CD4-positive, alpha-beta T cell (primary cell): Measurements from ENCODE around the gene TLX3. TPM values are rescaled to one million over a fixed set of nuclear protein-coding genes. Genes with fewer than 3 reads are reported as not detected.

ENCODE experiments used
- ATAC-seq: fragments of 200-7000 bp; cut with Tn5 transposase; one replicate; pipeline ENCODE4 v1.10.0; 2022; ENCODE audit warnings: mild to moderate bottlenecking; ENCODE audit not compliant: poor library complexity
- CTCF ChIA-PET: fragments of 350-600 bp; sonication (Branson Sonifier 250); formaldehyde crosslinking; loops from one replicate; lab custom pipeline; 2021; ENCODE audit warnings: antibody characterized with exemption, inconsistent platforms; lab: Charles Lee
- POLR2A ChIA-PET: fragments of 350-600 bp; sonication (Branson Sonifier 250); formaldehyde crosslinking; loops from one replicate; lab custom pipeline; 2021; ENCODE audit warnings: antibody characterized with exemption, inconsistent platforms; lab: Charles Lee
- DNase-seq, 14 experiments: peaks; one replicate each; pipeline ENCODE4 v3.0.0-alpha.2; 2013 to 2020; ENCODE audit warnings: mixed read lengths in 2 of 14
- H3K27ac ChIP-seq, 2 donors: one replicate each; pipeline versions ENCODE4 v1.5.1 to v1.7.0; 2013; ENCODE audit warnings: low read length in 2 of 2, low read depth in 1 of 2, mild to moderate bottlenecking in 1 of 2
- H3K27me3 ChIP-seq, 2 experiments: 1 replicate in 1 of 2; 2 replicates in 1 of 2; pipeline versions ENCODE4 v1.6.1 to v1.7.0; 2013; ENCODE audit warnings: low read length in 2 of 2, control low read depth in 1 of 2, mild to moderate bottlenecking in 1 of 2, moderate library complexity in 1 of 2; ENCODE audit not compliant: insufficient read depth in 2 of 2, control insufficient read depth in 1 of 2
- H3K36me3 ChIP-seq: one replicate; pipeline ENCODE4 v1.6.1; 2013; ENCODE audit warnings: low read length, control low read depth; ENCODE audit not compliant: insufficient read depth
- H3K4me1 ChIP-seq: one replicate; pipeline ENCODE4 v1.6.1; 2013; ENCODE audit warnings: low read length, control low read depth; ENCODE audit not compliant: insufficient read depth
- H3K4me3 ChIP-seq: one replicate; pipeline ENCODE4 v1.5.1; 2013; ENCODE audit warnings: mild to moderate bottlenecking, low read length, moderate library complexity
- H3K9me3 ChIP-seq, 2 experiments: 1 replicate in 1 of 2; 2 replicates in 1 of 2; pipeline versions ENCODE4 v1.6.1 to v1.7.0; 2013; ENCODE audit warnings: low read length in 2 of 2, mild to moderate bottlenecking in 2 of 2, control low read depth in 1 of 2, moderate library complexity in 1 of 2; ENCODE audit not compliant: control insufficient read depth in 1 of 2, insufficient read depth in 1 of 2
- H3K27ac Mint-ChIP-seq: one replicate; pipeline ENCODE4 v1.8.0; 2020; ENCODE audit warnings: mixed read lengths
- H3K27me3 Mint-ChIP-seq: one replicate; pipeline ENCODE4 v1.8.0; 2021; ENCODE audit warnings: mixed read lengths
- H3K36me3 Mint-ChIP-seq: one replicate; pipeline ENCODE4 v1.8.0; 2021; ENCODE audit warnings: low read depth, mixed read lengths
- H3K4me1 Mint-ChIP-seq: one replicate; pipeline ENCODE4 v1.8.0; 2021; ENCODE audit warnings: low read depth, mixed read lengths
- H3K4me3 Mint-ChIP-seq: one replicate; pipeline ENCODE4 v1.8.0; 2020; ENCODE audit warnings: mild to moderate bottlenecking, mixed read lengths
- H3K9me3 Mint-ChIP-seq: one replicate; pipeline ENCODE4 v1.8.0; 2020; ENCODE audit warnings: mixed read lengths
- intact Hi-C, 2 experiments: fragments of 100-400 bp; cut with DNase I in 1 of 2; cut with micrococcal nuclease in 1 of 2; formaldehyde crosslinking; loops; one replicate each; pipeline versions ENCODE4 v1.15.1 to v1.9.0; 2023 to 2025; cut with DNase I, micrococcal nuclease
- total RNA-seq, 174 experiments: library from RNA in 2 of 174; stranded (reverse) in 2 of 174; gene quantifications; one replicate each; pipeline ENCODE4 v1.2.3 and lab custom pipeline; 2021 to 2026
- TF ChIP-seq, protein P1 (sequence below): fragments of 200-600 bp; IDR thresholded peaks from one replicate; pipeline ENCODE4 v1.8.0; 2022; ENCODE audit warnings: antibody characterized with exemption, mild to moderate bottlenecking

The TLX3 gene
- total RNA-seq, 2 experiments from 2014 or later, result not detected

DNA sequence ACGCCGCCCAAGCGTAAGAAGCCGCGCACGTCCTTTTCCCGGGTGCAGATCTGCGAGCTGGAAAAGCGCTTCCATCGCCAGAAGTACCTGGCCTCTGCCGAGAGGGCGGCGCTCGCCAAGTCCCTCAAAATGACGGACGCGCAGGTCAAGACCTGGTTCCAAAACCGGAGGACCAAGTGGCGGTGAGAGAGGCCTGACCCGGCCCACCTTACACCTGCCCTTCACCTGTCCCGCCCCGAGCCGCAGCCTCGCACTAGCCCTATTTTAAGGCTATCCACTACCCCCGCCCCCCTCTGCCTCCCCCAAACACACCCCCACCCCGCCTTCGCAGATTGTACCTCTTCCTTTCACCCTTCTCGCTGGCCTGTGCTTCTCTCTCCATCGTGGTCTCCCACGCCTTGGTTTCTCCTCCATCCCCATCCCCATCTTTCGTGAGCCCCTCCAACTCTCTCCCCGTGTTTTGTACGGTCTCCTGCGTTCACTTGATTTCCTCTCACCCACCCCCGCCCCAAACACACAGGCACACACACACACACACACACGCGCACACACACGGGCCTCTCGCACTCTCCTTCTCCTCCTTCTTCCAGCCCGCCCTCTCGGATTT lies 1.3 kb downstream of the TLX3 start:
- no peak overlapping the region for H3K27ac ChIP-seq
- Mint-ChIP-seq H3K4me1 (peaks cover 18% of the 10 kb centered on the region), H3K4me3 (no peak overlapping the region), H3K27ac (no peak overlapping the region), H3K27me3 (peaks cover 66% of the 10 kb centered on the region), H3K36me3 (no peaks in the 10 kb centered on the region), H3K9me3 (no peaks in the 10 kb centered on the region)
- peaks cover 0 to 41% of the 10 kb centered on the region in 2 experiments for H3K9me3 ChIP-seq
- no peaks in the 10 kb centered on the region for H3K36me3 ChIP-seq
- DNase-seq (peak in 2 of 14 experiments; percentile 13 to 14), ATAC-seq (no peak)
- intact Hi-C loops, result no loop called here
- peaks cover 38% of the 10 kb centered on the region for H3K4me1 ChIP-seq
- H3K27me3 ChIP-seq, result peaks cover 65 to 85% of the 10 kb centered on the region in 2 experiments
- no peak overlapping the region for H3K4me3 ChIP-seq
- TF ChIP-seq, protein P1, sequence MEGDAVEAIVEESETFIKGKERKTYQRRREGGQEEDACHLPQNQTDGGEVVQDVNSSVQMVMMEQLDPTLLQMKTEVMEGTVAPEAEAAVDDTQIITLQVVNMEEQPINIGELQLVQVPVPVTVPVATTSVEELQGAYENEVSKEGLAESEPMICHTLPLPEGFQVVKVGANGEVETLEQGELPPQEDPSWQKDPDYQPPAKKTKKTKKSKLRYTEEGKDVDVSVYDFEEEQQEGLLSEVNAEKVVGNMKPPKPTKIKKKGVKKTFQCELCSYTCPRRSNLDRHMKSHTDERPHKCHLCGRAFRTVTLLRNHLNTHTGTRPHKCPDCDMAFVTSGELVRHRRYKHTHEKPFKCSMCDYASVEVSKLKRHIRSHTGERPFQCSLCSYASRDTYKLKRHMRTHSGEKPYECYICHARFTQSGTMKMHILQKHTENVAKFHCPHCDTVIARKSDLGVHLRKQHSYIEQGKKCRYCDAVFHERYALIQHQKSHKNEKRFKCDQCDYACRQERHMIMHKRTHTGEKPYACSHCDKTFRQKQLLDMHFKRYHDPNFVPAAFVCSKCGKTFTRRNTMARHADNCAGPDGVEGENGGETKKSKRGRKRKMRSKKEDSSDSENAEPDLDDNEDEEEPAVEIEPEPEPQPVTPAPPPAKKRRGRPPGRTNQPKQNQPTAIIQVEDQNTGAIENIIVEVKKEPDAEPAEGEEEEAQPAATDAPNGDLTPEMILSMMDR, result no peak
- POLR2A ChIA-PET, result no interaction called here
- CTCF ChIA-PET, result no interaction called here

DNA sequence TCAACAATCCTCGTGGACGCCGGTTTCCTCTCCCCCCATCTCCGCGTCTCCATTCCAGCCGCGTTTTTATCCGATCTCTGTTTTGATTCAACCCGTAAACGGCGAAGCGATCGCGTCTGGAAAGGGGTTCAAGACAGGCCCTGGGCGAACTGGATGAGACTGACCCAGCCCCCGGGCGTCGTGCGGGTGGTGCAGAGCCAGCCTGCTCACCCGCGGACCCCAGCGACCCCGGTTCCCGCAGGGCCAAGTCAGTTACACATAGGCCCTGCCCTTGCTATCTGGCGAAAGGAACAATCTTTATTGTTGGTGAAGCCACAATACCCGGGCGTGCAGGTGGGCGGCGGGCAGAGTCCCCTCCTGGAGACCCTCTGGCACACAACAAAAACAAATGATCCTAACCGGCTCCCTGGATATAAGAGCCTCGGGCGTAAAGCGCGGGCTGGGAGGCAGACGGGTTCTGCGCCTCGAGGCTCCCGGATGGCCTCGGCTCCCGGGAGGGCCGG lies 1.8 kb downstream of the TLX3 start:
- ATAC-seq, result no peak
- DNase-seq, result no peak
- H3K4me3 ChIP-seq, result no peak overlapping the region
- Mint-ChIP-seq H3K4me3 (no peak overlapping the region), H3K4me1 (peaks cover 18% of the 10 kb centered on the region), H3K9me3 (no peaks in the 10 kb centered on the region), H3K27ac (no peak overlapping the region), H3K36me3 (no peaks in the 10 kb centered on the region), H3K27me3 (peaks cover 63% of the 10 kb centered on the region)
- no peak overlapping the region for H3K27ac ChIP-seq
- no peaks in the 10 kb centered on the region for H3K36me3 ChIP-seq
- H3K4me1 ChIP-seq, result peaks cover 44% of the 10 kb centered on the region
- peaks cover 70 to 85% of the 10 kb centered on the region in 2 experiments for H3K27me3 ChIP-seq
- POLR2A ChIA-PET, result no interaction called here
- H3K9me3 ChIP-seq, result peaks cover 0 to 44% of the 10 kb centered on the region in 2 experiments
- intact Hi-C loops, result no loop called here
- TF ChIP-seq, protein P1, result no peak
- CTCF ChIA-PET, result no interaction called here

DNA sequence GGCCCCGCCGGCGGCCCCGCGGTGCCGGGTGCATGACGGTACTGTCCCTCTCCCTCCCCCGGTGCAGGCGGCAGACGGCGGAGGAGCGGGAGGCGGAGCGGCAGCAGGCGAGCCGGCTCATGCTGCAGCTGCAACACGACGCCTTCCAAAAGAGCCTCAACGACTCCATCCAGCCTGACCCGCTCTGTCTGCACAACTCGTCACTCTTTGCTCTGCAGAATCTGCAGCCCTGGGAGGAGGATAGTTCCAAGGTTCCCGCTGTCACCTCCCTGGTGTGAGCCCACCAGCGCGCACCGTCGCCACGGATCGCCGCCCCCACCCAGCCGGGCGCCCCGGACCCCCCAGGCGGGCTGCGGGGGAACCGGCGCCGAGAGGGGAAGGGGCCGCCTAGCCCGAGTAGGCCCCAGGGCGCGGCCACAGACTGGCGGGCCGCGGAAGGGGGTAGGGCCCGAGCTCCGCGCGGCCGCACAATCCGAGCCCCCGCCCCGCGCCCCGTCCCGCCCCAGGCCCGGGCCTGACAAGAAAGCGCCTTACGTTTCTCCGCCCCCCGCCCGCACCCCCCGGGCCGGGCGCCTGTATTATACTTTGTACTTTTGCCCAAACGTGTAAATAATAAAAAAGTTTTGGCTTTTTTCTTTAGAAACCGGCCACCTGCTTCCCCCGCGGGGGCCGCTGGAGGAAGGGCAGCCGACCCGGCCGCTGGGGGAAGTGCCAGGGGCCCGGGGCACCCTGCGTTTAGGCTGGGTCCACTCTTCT lies 2.5 kb downstream of the TLX3 start:
- ChIA-PET CTCF (no interaction called here), POLR2A (no interaction called here)
- H3K36me3 Mint-ChIP-seq, result no peaks in the 10 kb centered on the region
- intact Hi-C loops, result no loop called here
- TF ChIP-seq, protein P1, result no peak
- H3K27ac Mint-ChIP-seq, result no peak overlapping the region
- Histone ChIP-seq H3K27me3 (peaks cover 71 to 85% of the 10 kb centered on the region in 2 experiments), H3K27ac (no peak overlapping the region), H3K4me1 (peaks cover 50% of the 10 kb centered on the region), H3K4me3 (no peak overlapping the region), H3K36me3 (no peaks in the 10 kb centered on the region), H3K9me3 (peaks cover 0 to 51% of the 10 kb centered on the region in 2 experiments)
- ATAC-seq (no peak), DNase-seq (no peak)
- H3K27me3 Mint-ChIP-seq, result peaks cover 63% of the 10 kb centered on the region
- H3K4me1 Mint-ChIP-seq, result peaks cover 18% of the 10 kb centered on the region
- no peaks in the 10 kb centered on the region for H3K9me3 Mint-ChIP-seq
- no peak overlapping the region for H3K4me3 Mint-ChIP-seq
